ENCODE measurements around the gene TSHB.

DNA sequence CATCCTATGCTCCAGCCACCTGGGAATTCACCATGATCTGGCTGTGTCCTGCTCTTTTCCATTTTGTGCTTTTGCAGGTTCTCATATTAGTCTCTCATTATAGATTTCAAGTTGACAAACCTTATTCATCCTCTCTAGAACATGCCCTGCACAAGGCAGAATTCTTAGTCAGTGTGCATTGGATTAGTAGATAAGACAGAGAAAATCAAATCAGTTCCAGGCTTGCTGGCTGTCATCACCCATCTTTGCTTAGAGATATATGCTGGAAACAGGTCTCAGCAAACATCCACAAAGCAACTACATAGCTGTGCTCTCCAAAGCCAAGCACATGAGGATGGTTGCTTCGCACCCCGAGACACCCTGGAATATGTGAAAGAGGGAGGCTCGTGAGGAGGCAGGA lies 34.8 kb downstream of the TSHB start:
- TF ChIP-seq, protein P1, sequence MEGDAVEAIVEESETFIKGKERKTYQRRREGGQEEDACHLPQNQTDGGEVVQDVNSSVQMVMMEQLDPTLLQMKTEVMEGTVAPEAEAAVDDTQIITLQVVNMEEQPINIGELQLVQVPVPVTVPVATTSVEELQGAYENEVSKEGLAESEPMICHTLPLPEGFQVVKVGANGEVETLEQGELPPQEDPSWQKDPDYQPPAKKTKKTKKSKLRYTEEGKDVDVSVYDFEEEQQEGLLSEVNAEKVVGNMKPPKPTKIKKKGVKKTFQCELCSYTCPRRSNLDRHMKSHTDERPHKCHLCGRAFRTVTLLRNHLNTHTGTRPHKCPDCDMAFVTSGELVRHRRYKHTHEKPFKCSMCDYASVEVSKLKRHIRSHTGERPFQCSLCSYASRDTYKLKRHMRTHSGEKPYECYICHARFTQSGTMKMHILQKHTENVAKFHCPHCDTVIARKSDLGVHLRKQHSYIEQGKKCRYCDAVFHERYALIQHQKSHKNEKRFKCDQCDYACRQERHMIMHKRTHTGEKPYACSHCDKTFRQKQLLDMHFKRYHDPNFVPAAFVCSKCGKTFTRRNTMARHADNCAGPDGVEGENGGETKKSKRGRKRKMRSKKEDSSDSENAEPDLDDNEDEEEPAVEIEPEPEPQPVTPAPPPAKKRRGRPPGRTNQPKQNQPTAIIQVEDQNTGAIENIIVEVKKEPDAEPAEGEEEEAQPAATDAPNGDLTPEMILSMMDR (IDR thresholded peaks at IDR 0.05; ENCODE audit: insufficient read depth, low read length): no peak
- TF ChIP-seq POLR2AphosphoS5 (IDR thresholded peaks at IDR 0.05; ENCODE audit: low read depth): no peak
- TF ChIP-seq, protein P2, sequence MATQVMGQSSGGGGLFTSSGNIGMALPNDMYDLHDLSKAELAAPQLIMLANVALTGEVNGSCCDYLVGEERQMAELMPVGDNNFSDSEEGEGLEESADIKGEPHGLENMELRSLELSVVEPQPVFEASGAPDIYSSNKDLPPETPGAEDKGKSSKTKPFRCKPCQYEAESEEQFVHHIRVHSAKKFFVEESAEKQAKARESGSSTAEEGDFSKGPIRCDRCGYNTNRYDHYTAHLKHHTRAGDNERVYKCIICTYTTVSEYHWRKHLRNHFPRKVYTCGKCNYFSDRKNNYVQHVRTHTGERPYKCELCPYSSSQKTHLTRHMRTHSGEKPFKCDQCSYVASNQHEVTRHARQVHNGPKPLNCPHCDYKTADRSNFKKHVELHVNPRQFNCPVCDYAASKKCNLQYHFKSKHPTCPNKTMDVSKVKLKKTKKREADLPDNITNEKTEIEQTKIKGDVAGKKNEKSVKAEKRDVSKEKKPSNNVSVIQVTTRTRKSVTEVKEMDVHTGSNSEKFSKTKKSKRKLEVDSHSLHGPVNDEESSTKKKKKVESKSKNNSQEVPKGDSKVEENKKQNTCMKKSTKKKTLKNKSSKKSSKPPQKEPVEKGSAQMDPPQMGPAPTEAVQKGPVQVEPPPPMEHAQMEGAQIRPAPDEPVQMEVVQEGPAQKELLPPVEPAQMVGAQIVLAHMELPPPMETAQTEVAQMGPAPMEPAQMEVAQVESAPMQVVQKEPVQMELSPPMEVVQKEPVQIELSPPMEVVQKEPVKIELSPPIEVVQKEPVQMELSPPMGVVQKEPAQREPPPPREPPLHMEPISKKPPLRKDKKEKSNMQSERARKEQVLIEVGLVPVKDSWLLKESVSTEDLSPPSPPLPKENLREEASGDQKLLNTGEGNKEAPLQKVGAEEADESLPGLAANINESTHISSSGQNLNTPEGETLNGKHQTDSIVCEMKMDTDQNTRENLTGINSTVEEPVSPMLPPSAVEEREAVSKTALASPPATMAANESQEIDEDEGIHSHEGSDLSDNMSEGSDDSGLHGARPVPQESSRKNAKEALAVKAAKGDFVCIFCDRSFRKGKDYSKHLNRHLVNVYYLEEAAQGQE (IDR thresholded peaks at IDR 0.05; ENCODE audit: insufficient replicate concordance, low read depth): no peak
- TF ChIP-seq GABPA (IDR thresholded peaks at IDR 0.05; ENCODE audit: low read depth): no peak
- TF ChIP-seq SPI1 (IDR thresholded peaks at IDR 0.05; ENCODE audit: borderline replicate concordance, low read depth): no peak
